Measurements from ENCODE around the gene BCDIN3D. TPM values are rescaled to one million over a fixed set of nuclear protein-coding genes. Genes with fewer than 3 reads are reported as not detected.

The BCDIN3D gene
- total RNA-seq, 1 experiment from 2014 or later = 4.5 TPM

DNA sequence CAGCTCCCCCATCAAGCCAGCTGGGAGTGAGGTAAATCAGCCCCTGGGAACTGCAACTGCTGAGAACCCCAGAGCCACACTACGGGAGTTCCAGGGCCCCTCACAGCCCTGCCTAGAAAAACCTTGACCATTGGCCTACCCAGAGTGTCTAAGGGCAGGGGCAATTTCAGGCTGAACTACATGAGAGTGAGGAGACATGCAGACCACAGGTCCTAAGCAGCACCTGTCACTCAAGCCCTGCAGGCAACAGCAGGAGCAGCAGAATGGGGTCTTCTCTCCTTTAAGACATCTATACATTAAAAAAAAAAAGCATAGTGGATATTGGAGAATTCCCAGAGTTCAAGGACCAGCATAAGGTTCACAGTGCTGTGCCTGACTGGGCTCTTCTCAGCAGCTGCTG, 19.6 kb downstream of the BCDIN3D start:
- no peaks in the 10 kb centered on the region for H4K20me1 ChIP-seq (ENCODE audit: low read length)

DNA sequence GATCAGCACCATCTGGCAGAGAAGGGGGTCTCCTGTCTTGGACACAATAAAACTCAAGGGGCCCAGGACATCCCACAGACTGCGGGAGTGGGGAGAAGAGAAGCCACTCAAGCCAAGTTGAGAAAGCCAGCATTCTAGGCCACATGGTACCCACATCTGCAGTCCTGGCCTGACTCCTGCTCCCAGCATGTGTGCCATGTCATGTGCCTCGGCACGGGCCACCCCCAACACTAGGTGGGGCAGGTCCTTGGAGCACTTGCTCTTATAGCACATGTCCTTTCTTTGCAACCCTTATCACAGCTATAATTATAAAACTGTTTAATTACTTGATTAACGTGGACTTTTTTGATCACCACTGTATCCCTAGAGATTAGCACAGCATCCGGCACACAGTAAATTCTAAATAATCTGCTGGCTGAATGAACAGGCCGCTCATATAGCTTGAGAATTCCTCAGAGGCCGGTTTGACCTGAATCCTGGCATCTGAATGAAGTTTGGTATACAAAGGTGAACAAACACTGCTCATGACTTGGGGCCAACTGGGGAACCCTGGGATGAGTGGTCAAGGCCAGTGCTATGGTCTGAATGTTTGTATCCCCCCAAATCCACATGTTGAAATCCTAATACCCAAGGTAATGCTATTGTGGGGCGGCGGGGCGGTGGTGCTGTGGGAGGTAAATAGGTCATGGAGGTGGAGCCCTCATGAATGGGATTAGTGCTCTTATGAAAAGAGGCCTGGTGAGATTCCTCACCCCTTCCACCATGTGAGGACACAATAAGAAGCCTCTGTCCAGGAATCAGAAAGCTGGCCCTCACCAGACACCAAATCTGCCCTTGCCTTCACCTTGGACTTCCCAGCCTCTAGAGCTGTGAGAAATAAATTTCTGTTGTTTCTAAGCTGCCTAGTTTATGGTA, 21.3 kb downstream of the BCDIN3D start:
- Histone ChIP-seq H3K4me1 (ENCODE audit: insufficient read depth, low read length) (0 out of 2 replicates have a peak, but pooled peaks cover 3% of the 10 kb centered on the region), H3F3A (ENCODE audit: low read length, unreplicated experiment) (no peaks in the 10 kb centered on the region), H3K36me3 (ENCODE audit: low read depth, low read length) (no peaks in the 10 kb centered on the region), H3K4me2 (ENCODE audit: low read length) (no peak overlapping the region), H4K20me1 (ENCODE audit: low read length) (no peaks in the 10 kb centered on the region), H3K79me2 (ENCODE audit: low read length) (peaks cover 23% of the 10 kb centered on the region), H3K9me2 (replicated peaks; ENCODE audit: low read length) (no peaks in the 10 kb centered on the region), H3K9me3 (ENCODE audit: low read length) (no peaks in the 10 kb centered on the region), H3K27me3 (ENCODE audit: low read length) (no peaks in the 10 kb centered on the region), H3K4me3 (ENCODE audit: low read length) (no peak overlapping the region), H3K9ac (ENCODE audit: low read length) (no peak overlapping the region), H3K27ac (ENCODE audit: low read length) (no peak overlapping the region), H2AFZ (ENCODE audit: low read length) (no peak overlapping the region)
- no peak for ATAC-seq
- BruUV-seq (replicated peaks) = no TSS peak
- CTCF ChIA-PET = no interaction called here
- POLR2A ChIA-PET (ENCODE audit: unreplicated experiment) = no interaction called here
- TF ChIP-seq EZH2 (IDR thresholded peaks at IDR 0.05; ENCODE audit: low read length, unreplicated experiment) (no peak), EZH2phosphoT487 (IDR thresholded peaks at IDR 0.05; ENCODE audit: borderline replicate concordance, low read length) (no peak), CTCF (conservative IDR thresholded peaks at IDR 0.05; ENCODE audit: low read depth, low read length) (no peak)
- intact Hi-C loops (cut with micrococcal nuclease) = no loop called here
- DNase-seq = no peak

More for the DNA sequence above, 19.6 kb downstream of the BCDIN3D start:
- H3K4me2 ChIP-seq (ENCODE audit: low read length) = no peak overlapping the region
- H2AFZ ChIP-seq (ENCODE audit: low read length) = no peak overlapping the region
- H3K9ac ChIP-seq (ENCODE audit: low read length) = no peak overlapping the region
- H3K36me3 ChIP-seq (ENCODE audit: low read depth, low read length) = no peaks in the 10 kb centered on the region
- H3K9me3 ChIP-seq (ENCODE audit: low read length) = no peaks in the 10 kb centered on the region
- peaks cover 30% of the 10 kb centered on the region for H3K79me2 ChIP-seq (ENCODE audit: low read length)
- H3K27ac ChIP-seq (ENCODE audit: low read length) = no peak overlapping the region
- H3K4me1 ChIP-seq (ENCODE audit: insufficient read depth, low read length) = peaks cover 11% of the 10 kb centered on the region; the same call in 1 of the 2 replicates
- intact Hi-C loops (cut with micrococcal nuclease) = no loop called here
- no peak overlapping the region for H3K4me3 ChIP-seq (ENCODE audit: low read length)
- BruUV-seq (replicated peaks) = no TSS peak
- ChIA-PET CTCF (no interaction called here), POLR2A (ENCODE audit: unreplicated experiment) (no interaction called here)
- DNase-seq = no peak
- no peaks in the 10 kb centered on the region for H3K9me2 ChIP-seq (replicated peaks; ENCODE audit: low read length)
- H3K27me3 ChIP-seq (ENCODE audit: low read length) = no peaks in the 10 kb centered on the region
- no peak for ATAC-seq
- H3F3A ChIP-seq (ENCODE audit: low read length, unreplicated experiment) = no peaks in the 10 kb centered on the region
- TF ChIP-seq EZH2 (IDR thresholded peaks at IDR 0.05; ENCODE audit: low read length, unreplicated experiment) = no peak
- no peak for TF ChIP-seq CTCF (conservative IDR thresholded peaks at IDR 0.05; ENCODE audit: low read depth, low read length)
- TF ChIP-seq EZH2phosphoT487 (IDR thresholded peaks at IDR 0.05; ENCODE audit: borderline replicate concordance, low read length) = no peak

- no peak overlapping the region for H3K9ac ChIP-seq (ENCODE audit: low read length)
- DNase-seq = no peak
- no peaks in the 10 kb centered on the region for H3K36me3 ChIP-seq (ENCODE audit: low read depth, low read length)
- no peaks in the 10 kb centered on the region for H3K9me3 ChIP-seq (ENCODE audit: low read length)
- no peak for ATAC-seq
- H3F3A ChIP-seq (ENCODE audit: low read length, unreplicated experiment) = no peaks in the 10 kb centered on the region
- no peaks in the 10 kb centered on the region for H3K9me2 ChIP-seq (replicated peaks; ENCODE audit: low read length)
- ChIA-PET POLR2A (ENCODE audit: unreplicated experiment) (no interaction called here), CTCF (no interaction called here)
- H3K27ac ChIP-seq (ENCODE audit: low read length) = no peak overlapping the region
- no peak overlapping the region for H3K4me2 ChIP-seq (ENCODE audit: low read length)
- intact Hi-C loops (cut with micrococcal nuclease) = no loop called here
- no TSS peak for BruUV-seq (replicated peaks)
- H2AFZ ChIP-seq (ENCODE audit: low read length) = no peak overlapping the region
- no peak overlapping the region for H3K4me3 ChIP-seq (ENCODE audit: low read length)
- no peaks in the 10 kb centered on the region for H3K4me1 ChIP-seq (ENCODE audit: insufficient read depth, low read length)
- H4K20me1 ChIP-seq (ENCODE audit: low read length) = no peaks in the 10 kb centered on the region
- TF ChIP-seq EZH2 (IDR thresholded peaks at IDR 0.05; ENCODE audit: low read length, unreplicated experiment) = no peak
- no peak for TF ChIP-seq CTCF (conservative IDR thresholded peaks at IDR 0.05; ENCODE audit: low read depth, low read length)
- TF ChIP-seq EZH2phosphoT487 (IDR thresholded peaks at IDR 0.05; ENCODE audit: borderline replicate concordance, low read length) = no peak
- no peaks in the 10 kb centered on the region for H3K27me3 ChIP-seq (ENCODE audit: low read length)
- peaks cover 10% of the 10 kb centered on the region; the same call in 1 of the 2 replicates for H3K79me2 ChIP-seq (ENCODE audit: low read length)
Observed at GRCh38 chr12:49819786-49820185, 23.1 kb downstream of the BCDIN3D start.
